K562 (cell line): ENCODE data around the gene ABLIM2. TPM values are rescaled to one million over a fixed set of nuclear protein-coding genes. Genes with fewer than 3 reads are reported as not detected.

Experiments
- ATAC-seq: fragments of 200-7000 bp; cut with Tn5 transposase; 3 replicates; pipeline ENCODE4 v1.9.1; 2020; ENCODE audit warnings: moderate library complexity
- BruUV-seq: library from RNA; stranded (reverse); fragments of 400-500 nt; replicated peaks from 2 replicates; lab custom pipeline; 2021; lab: Mats Ljungman, UMichigan
- CTCF ChIA-PET: fragments of 300-600 bp; formaldehyde crosslinking; extraction: SDS; loops from one replicate; lab custom pipeline; 2021; ENCODE audit warnings: low intra/inter-chr PET ratio; lab: Yijun Ruan, JAX
- POLR2A ChIA-PET: fragments of 300-600, 350-650 bp; sonication (Branson Sonifier 250); formaldehyde crosslinking; extraction: SDS; loops from one replicate; lab custom pipeline; 2021; ENCODE audit warnings: antibody characterized with exemption, inconsistent platforms; lab: Yijun Ruan, JAX
- DNase-seq, 4 experiments: peaks; one replicate each; pipeline versions ENCODE4 v3.0.0 to v3.0.0-alpha.2; 2011 to 2018; ENCODE audit warnings: low spot score in 3 of 4, mixed read lengths in 3 of 4; ENCODE audit errors: extremely low read depth in 1 of 4
- FAIRE-seq: peaks from 2 replicates; lab custom pipeline; 2011; peaks lifted over from hg19 to GRCh38; lab: Jason Lieb, UNC
- H2AFZ ChIP-seq: 2 replicates; pipeline ENCODE4 v1.6.0; 2011; ENCODE audit warnings: low read depth, low read length, control low read depth, inconsistent platforms
- H3K27ac ChIP-seq: fragments of 200-600 bp; 3 replicates; pipeline ENCODE4 v1.8.0; 2011; ENCODE audit warnings: low read depth, mild to moderate bottlenecking, control low read depth, inconsistent platforms, low read length, moderate library complexity, mixed read lengths; ENCODE audit errors: extremely low read depth
- H3K27me3 ChIP-seq, 2 experiments: fragments of 300-600 bp in 1 of 2; 2 replicates in 1 of 2; 3 replicates in 1 of 2; pipeline versions ENCODE4 v1.6.0 to v1.8.0; 2011; ENCODE audit warnings: inconsistent platforms in 2 of 2, low read length in 2 of 2, mild to moderate bottlenecking in 1 of 2, mixed read lengths in 1 of 2, moderate library complexity in 1 of 2; ENCODE audit not compliant: control insufficient read depth in 2 of 2, insufficient read depth in 2 of 2
- H3K36me3 ChIP-seq: fragments of 300-600 bp; 3 replicates; pipeline ENCODE4 v1.8.0; 2011; ENCODE audit warnings: mild to moderate bottlenecking, low read length, inconsistent platforms; ENCODE audit not compliant: control insufficient read depth, insufficient read depth
- H3K4me1 ChIP-seq, 2 experiments: fragments of 200-600 bp in 1 of 2; replicated peaks in 1 of 2; 2 replicates in 1 of 2; 3 replicates in 1 of 2; pipeline versions ENCODE4 v1.5.1 to v1.8.0; 2011; ENCODE audit warnings: inconsistent platforms in 2 of 2, low read length in 2 of 2, mild to moderate bottlenecking in 1 of 2, mixed read lengths in 1 of 2, moderate library complexity in 1 of 2; ENCODE audit not compliant: control insufficient read depth in 2 of 2, insufficient read depth in 2 of 2
- H3K4me2 ChIP-seq: 2 replicates; pipeline ENCODE4 v1.6.1; 2011; ENCODE audit warnings: low read length, control low read depth, inconsistent platforms, mixed read lengths; ENCODE audit not compliant: insufficient read depth
- H3K4me3 ChIP-seq: fragments of 200-600 bp; sonication (generic), shearing (Covaris generic); 2 replicates; pipeline ENCODE4 v1.5.1; 2016; ENCODE audit warnings: control low read depth, inconsistent platforms
- H3K79me2 ChIP-seq: fragments of 200-600 bp; 3 replicates; pipeline ENCODE4 v1.8.0; 2011; ENCODE audit warnings: low read length, inconsistent platforms; ENCODE audit not compliant: control insufficient read depth, insufficient read depth
- H3K9ac ChIP-seq, 2 experiments: 2 replicates each; pipeline versions ENCODE4 v1.6.0 to v1.6.1; 2011; ENCODE audit warnings: low read depth in 2 of 2, low read length in 2 of 2, control low read depth in 1 of 2, inconsistent platforms in 1 of 2, mild to moderate bottlenecking in 1 of 2, mixed read lengths in 1 of 2; ENCODE audit not compliant: insufficient read depth in 1 of 2
- H3K9me1 ChIP-seq: one replicate; pipeline ENCODE4 v1.6.0; 2011; ENCODE audit warnings: inconsistent platforms, mild to moderate bottlenecking, low read length, moderate library complexity; ENCODE audit not compliant: control insufficient read depth, insufficient read depth
- H3K9me3 ChIP-seq: replicated peaks from 2 replicates; pipeline ENCODE4 v1.5.1; 2011; ENCODE audit warnings: low read depth, low read length, inconsistent platforms; ENCODE audit not compliant: control insufficient read depth, insufficient read depth
- H4K20me1 ChIP-seq: replicated peaks from 2 replicates; pipeline ENCODE4 v1.6.1; 2011; ENCODE audit warnings: low read length, inconsistent platforms, mixed read lengths; ENCODE audit not compliant: control insufficient read depth, insufficient read depth
- MTA2 ChIP-seq: fragments of 450-650 bp; IDR thresholded peaks from 2 replicates; pipeline ENCODE4 v1.6.1; 2016; ENCODE audit warnings: low read depth
- RFX1 ChIP-seq: fragments of 450-650 bp; IDR thresholded peaks from 2 replicates; pipeline ENCODE4 v1.6.1; 2016; ENCODE audit warnings: mild to moderate bottlenecking, moderate library complexity
- ZBTB8A ChIP-seq: fragments of 450-650 bp; IDR thresholded peaks from 2 replicates; pipeline ENCODE4 v1.6.1; 2018; ENCODE audit warnings: mild to moderate bottlenecking, moderate library complexity; ENCODE audit not compliant: partially characterized antibody
- WGBS: fragments of 100-300 bp; shearing (Covaris generic); methylation state at CpG from one replicate; pipeline ENCODE4 v1.1.6; 2016; ENCODE audit warnings: low coverage, mixed read lengths; ENCODE audit not compliant: insufficient coverage; ENCODE audit errors: missing lambda C conversion rate; 5-methylcytosine and 5-hydroxymethylcytosine counted together
- in situ Hi-C: fragments of 300-500 bp; cut with MboI; formaldehyde crosslinking; loops from 4 replicates; pipeline ENCODE4 v1.15.0; 2018; ENCODE audit warnings: inconsistent platforms, mixed read lengths
- intact Hi-C: fragments of 100-400 bp; cut with micrococcal nuclease; formaldehyde crosslinking; loops from 2 replicates; pipeline ENCODE4 v1.14.2; 2022
- polyA plus RNA-seq, 8 experiments: library from polyadenylated mRNA; depleted of rRNA in 4 of 8; stranded (reverse) in 5 of 8; unstranded in 3 of 8; fragments of >200 nt; fragmentation: Nextera tagmentation in 2 of 8; fragmentation: Illumina TruSeq in 1 of 8; extraction: Ambion mirVana in 2 of 8; extraction: Trizol in 1 of 8; gene quantifications; 2 replicates each; pipeline versions ENCODE4 v1.2.1 to v1.2.3, GENCODE V29; 2011 to 2014; ENCODE audit warnings: inconsistent platforms in 1 of 8, missing spikeins in 1 of 8
- total RNA-seq, 7 experiments: library from RNA; depleted of rRNA in 6 of 7; stranded (reverse); fragments of >200 nt in 6 of 7; fragmentation: Illumina TruSeq in 2 of 7; extraction: Trizol in 2 of 7; gene quantifications; 2 replicates each; pipeline versions ENCODE4 v1.2.1 to v1.2.3, GENCODE V29; 2011 to 2021; ENCODE audit warnings: low replicate concordance in 1 of 7
- TF ChIP-seq, protein P1 (sequence below), 2 experiments: fragments of 450-650 bp; conservative IDR thresholded peaks; 2 replicates each; pipeline ENCODE4 v1.6.1; 2017; ENCODE audit warnings: mild to moderate bottlenecking in 2 of 2, moderate library complexity in 2 of 2
- TF ChIP-seq, protein P2 (sequence below): sonication (generic); formaldehyde crosslinking; IDR thresholded peaks from 2 replicates; pipeline ENCODE4 v1.8.0; 2022; ENCODE audit warnings: mild to moderate bottlenecking, missing genetic modification reagents
- TF ChIP-seq, protein P3 (sequence below), 2 experiments: IDR thresholded peaks; 2 replicates each; pipeline ENCODE4 v1.6.1; 2011; ENCODE audit warnings: borderline replicate concordance in 1 of 2, control low read depth in 1 of 2, low read depth in 1 of 2, low read length in 1 of 2, mild to moderate bottlenecking in 1 of 2, mixed read lengths in 1 of 2, moderate library complexity in 1 of 2; ENCODE audit not compliant: insufficient read depth in 1 of 2, insufficient read length in 1 of 2, poor library complexity in 1 of 2, severe bottlenecking in 1 of 2; ENCODE audit errors: extremely low read depth in 1 of 2

ABLIM2 gene
- total and polyA plus RNA-seq, 9 of the 15 experiments (the other 6 are each of a cell fraction or from before 2014, with no cell fraction given), result not detected

DNA sequence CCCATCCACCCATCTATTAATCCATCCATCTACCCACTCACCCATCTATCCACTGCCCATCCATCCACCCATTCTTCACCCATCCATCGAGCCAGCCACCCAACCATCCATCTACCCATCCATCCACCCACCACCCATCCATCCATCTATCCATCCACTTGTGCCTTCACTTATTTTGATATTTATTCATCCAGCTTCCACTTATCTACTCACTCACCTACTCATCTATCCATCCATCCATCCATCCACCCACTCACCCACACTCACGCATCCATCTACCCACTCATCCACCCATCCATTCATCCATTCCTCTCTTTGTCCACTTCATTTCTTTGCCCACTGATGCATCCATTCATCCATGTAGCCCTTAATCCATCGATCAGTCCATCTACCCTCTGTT, 146.1 kb downstream of the ABLIM2 start (continued):
- no peak for TF ChIP-seq ZBTB8A
- TF ChIP-seq, protein P1, sequence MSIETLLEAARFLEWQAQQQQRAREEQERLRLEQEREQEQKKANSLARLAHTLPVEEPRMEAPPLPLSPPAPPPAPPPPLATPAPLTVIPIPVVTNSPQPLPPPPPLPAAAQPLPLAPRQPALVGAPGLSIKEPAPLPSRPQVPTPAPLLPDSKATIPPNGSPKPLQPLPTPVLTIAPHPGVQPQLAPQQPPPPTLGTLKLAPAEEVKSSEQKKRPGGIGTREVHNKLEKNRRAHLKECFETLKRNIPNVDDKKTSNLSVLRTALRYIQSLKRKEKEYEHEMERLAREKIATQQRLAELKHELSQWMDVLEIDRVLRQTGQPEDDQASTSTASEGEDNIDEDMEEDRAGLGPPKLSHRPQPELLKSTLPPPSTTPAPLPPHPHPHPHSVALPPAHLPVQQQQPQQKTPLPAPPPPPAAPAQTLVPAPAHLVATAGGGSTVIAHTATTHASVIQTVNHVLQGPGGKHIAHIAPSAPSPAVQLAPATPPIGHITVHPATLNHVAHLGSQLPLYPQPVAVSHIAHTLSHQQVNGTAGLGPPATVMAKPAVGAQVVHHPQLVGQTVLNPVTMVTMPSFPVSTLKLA (conservative IDR thresholded peaks at IDR 0.05), result no peak
- no peak for TF ChIP-seq MTA2
- TF ChIP-seq, protein P2, sequence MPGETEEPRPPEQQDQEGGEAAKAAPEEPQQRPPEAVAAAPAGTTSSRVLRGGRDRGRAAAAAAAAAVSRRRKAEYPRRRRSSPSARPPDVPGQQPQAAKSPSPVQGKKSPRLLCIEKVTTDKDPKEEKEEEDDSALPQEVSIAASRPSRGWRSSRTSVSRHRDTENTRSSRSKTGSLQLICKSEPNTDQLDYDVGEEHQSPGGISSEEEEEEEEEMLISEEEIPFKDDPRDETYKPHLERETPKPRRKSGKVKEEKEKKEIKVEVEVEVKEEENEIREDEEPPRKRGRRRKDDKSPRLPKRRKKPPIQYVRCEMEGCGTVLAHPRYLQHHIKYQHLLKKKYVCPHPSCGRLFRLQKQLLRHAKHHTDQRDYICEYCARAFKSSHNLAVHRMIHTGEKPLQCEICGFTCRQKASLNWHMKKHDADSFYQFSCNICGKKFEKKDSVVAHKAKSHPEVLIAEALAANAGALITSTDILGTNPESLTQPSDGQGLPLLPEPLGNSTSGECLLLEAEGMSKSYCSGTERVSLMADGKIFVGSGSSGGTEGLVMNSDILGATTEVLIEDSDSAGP (CRISPR knock-in tag), result no peak
- TF ChIP-seq, all 486 proteins: peak for 0

DNA sequence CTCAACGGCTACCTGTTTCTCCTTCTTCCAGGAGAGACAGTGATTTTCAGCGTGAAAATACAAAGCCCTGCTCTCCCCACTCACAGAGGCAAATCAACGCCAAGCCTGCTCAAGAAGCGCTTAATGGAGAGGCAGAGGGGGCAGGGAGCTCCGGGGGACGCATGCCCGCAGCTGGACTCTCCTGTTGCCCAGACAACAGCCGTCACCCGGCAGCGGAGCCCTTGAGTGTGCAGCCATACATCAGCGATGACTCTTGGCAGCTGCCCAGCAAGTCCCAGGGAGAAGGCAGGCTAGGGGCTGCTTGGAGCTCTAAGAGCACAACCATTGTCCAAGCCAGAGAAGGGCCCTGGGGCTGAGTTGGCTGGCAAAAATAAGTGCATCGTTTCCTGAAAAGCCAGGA, 148.0 kb downstream of the ABLIM2 start:
- POLR2A ChIA-PET, result no interaction called here

More for the DNA sequence above, 148.0 kb downstream of the ABLIM2 start:
- DNase-seq (no peak), ATAC-seq (no peak), FAIRE-seq (no peak)
- intact Hi-C loops, result no loop called here
- H3K27ac ChIP-seq, result no peak overlapping the region
- no peak overlapping the region for H3K4me2 ChIP-seq
- H2AFZ ChIP-seq, result no peak overlapping the region
- CTCF ChIA-PET, result no interaction called here
- BruUV-seq, result no TSS peak
- H3K4me3 ChIP-seq, result no peak overlapping the region
- H3K9me1 ChIP-seq, result no peaks in the 10 kb centered on the region
- H3K9me3 ChIP-seq, result no peaks in the 10 kb centered on the region
- 0% methylated on average over 12 of the region's 12 CpGs for WGBS
- H3K36me3 ChIP-seq, result no peaks in the 10 kb centered on the region
- in situ Hi-C loops, result no loop called here
- TF ChIP-seq, protein P3, sequence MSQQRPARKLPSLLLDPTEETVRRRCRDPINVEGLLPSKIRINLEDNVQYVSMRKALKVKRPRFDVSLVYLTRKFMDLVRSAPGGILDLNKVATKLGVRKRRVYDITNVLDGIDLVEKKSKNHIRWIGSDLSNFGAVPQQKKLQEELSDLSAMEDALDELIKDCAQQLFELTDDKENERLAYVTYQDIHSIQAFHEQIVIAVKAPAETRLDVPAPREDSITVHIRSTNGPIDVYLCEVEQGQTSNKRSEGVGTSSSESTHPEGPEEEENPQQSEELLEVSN (IDR thresholded peaks at IDR 0.05; ENCODE audit: borderline replicate concordance in 1 of 2, extremely low read depth in 1 of 2, insufficient read depth in 1 of 2, insufficient read length in 1 of 2, low read depth in 1 of 2, low read length in 1 of 2, poor library complexity in 1 of 2, severe bottlenecking in 1 of 2), result no peak
- peak; percentile 54 for TF ChIP-seq RFX1
- H4K20me1 ChIP-seq, result no peaks in the 10 kb centered on the region; the same call in none of the 2 replicates
- no peaks in the 10 kb centered on the region for H3K79me2 ChIP-seq
- peaks cover 16 to 67% of the 10 kb centered on the region in 2 experiments; a peak in 4 of 5 replicates for H3K27me3 ChIP-seq
- no peak overlapping the region for H3K9ac ChIP-seq
- no peaks in the 10 kb centered on the region for H3K4me1 ChIP-seq
